Measurements from ENCODE around the gene EIF2B4. TPM values are rescaled to one million over a fixed set of nuclear protein-coding genes. Genes with fewer than 3 reads are reported as not detected.
A peak's percentile ranks its signal among the peaks of the same experiment; 100 is the strongest.

Gene EIF2B4
- total and polyA plus RNA-seq, 2 of the 13 experiments (the other 11 are each of a cell fraction or from before 2014, with no cell fraction given), result 91.5 to 96.4 TPM

- TF ChIP-seq FUBP1 (CRISPR knock-in tag; IDR thresholded peaks at IDR 0.05; ENCODE audit: borderline replicate concordance) (no peak), ARNTL (CRISPR knock-in tag; IDR thresholded peaks at IDR 0.05) (no peak), ZNF891 (CRISPR knock-in tag; IDR thresholded peaks at IDR 0.05) (no peak), HMGXB4 (CRISPR knock-in tag; IDR thresholded peaks at IDR 0.05; ENCODE audit: borderline replicate concordance in 1 of 2, low read depth in 1 of 2) (peak in 1 of 2 experiments; percentile 69; a peak in 2 of 4 replicates), MLLT10 (CRISPR knock-in tag; IDR thresholded peaks at IDR 0.05) (no peak), ZNF605 (CRISPR knock-in tag; IDR thresholded peaks at IDR 0.05) (no peak), STAG1 (CRISPR knock-in tag; IDR thresholded peaks at IDR 0.05) (peak; percentile 87), RXRA (CRISPR knock-in tag; IDR thresholded peaks at IDR 0.05) (0 out of 2 replicates have a peak, but pooled peaks have one; percentile 15), BHLHE40 (IDR thresholded peaks at IDR 0.05; ENCODE audit: low read length) (no peak), ZNF761 (CRISPR knock-in tag; conservative IDR thresholded peaks at IDR 0.05) (no peak), RAD21 (CRISPR knock-in tag; IDR thresholded peaks at IDR 0.05) (peak; percentile 90), CEBPG (CRISPR knock-in tag; IDR thresholded peaks at IDR 0.05) (0 out of 2 replicates have a peak, but pooled peaks have one; percentile 12), KMT2B (CRISPR knock-in tag; IDR thresholded peaks at IDR 0.05) (0 out of 2 replicates have a peak, but pooled peaks have one; percentile 33), MXD1 (CRISPR knock-in tag; IDR thresholded peaks at IDR 0.05) (no peak), PPARG (CRISPR knock-in tag; conservative IDR thresholded peaks at IDR 0.05) (peak; percentile 66; the same call in 1 of the 2 replicates), SP1 (IDR thresholded peaks at IDR 0.05) (no peak), SP1 (CRISPR knock-in tag; IDR thresholded peaks at IDR 0.05) (no peak)
These were observed 37.8 kb upstream of the EIF2B4 start (continued) for GRCh38 chr2:27407798-27408491.
